ENCODE data around the gene ARHGAP26. TPM values are rescaled to one million over a fixed set of nuclear protein-coding genes. Genes with fewer than 3 reads are reported as not detected.

ARHGAP26 gene
- total RNA-seq, 1 donor from 2014 or later = 34.9 TPM

GRCh38 chr5:143177263-143177983 is 407.2 kb downstream of the ARHGAP26 start:
- DNase-seq (peak; percentile 47), ATAC-seq (peak; percentile 73)
- intact Hi-C loops (cut with micrococcal nuclease) = no loop called here

DNA sequence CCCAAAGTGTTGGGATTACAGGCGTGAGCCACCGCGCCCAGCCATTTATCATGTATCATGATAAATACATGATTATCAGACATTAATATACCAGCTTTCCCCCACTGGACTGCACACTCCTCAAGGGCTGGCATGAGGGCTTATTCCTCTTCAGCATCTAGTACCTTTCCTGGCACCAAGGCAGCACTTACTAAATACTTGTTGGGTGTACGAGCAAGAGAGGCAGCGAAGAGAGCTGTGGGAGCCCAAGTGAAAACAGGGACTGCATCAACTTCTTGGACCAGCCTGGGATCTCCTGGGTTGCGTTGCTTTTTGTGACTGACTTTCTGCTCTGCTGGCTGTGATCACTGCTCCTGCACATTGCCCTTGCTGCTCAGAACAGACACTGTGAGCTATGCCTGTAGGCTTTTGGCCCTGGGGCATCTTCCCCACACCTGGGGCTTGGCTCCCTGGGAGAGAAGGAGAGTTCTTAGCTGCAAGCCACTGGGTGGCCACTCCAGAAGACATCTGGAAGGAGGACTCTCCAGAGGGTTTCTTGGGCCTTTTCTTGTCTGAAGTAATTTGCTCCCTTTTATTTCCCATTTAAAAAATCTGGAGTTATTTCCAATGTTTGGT is 409.1 kb downstream of the ARHGAP26 start:
- no peak for ATAC-seq

DNA sequence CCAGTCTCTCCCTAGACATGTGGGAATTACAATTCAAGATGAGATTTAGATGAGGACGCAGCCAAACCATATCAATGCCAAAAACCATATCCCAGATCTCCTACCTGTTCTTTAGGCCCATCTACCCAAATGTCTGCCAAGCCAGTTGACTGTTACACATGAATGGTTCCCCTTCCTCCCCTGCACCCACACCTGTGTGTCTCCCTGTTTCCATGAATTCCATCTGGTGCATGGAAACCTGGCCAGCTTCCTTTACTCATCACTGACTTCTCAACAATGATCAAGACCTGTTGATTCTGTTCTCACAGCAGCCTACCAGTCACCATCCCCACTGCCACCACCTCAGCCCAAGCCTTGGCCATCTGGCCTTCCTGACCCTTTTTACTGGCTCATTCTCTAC is 410.6 kb downstream of the ARHGAP26 start:
- ATAC-seq (no peak), DNase-seq (no peak)
- intact Hi-C loops (cut with micrococcal nuclease) = no loop called here

More for the DNA sequence above, 409.1 kb downstream of the ARHGAP26 start:
- intact Hi-C loops (cut with micrococcal nuclease) = no loop called here
- no peak for DNase-seq

DNA sequence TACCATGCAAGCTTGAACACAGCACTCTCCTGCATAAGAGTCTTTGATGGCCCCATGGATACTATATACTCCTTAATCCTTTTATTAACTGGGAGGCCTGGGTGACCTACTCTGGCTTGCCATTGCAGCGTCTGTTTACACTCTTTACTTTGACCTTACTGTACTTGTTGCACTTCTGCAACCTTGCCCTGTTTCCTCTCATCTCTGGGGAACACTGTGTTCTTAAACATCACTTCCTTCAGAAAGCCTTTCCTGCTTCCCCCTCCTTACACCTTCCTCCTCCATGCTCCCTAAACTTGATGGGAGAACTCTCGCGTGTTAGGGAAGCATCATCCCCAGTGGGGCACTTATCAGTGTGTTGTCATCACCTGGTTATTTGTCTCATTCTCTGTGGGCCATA is 411.0 kb downstream of the ARHGAP26 start:
- intact Hi-C loops (cut with micrococcal nuclease) = no loop called here
- no peak for ATAC-seq
- no peak for DNase-seq

DNA sequence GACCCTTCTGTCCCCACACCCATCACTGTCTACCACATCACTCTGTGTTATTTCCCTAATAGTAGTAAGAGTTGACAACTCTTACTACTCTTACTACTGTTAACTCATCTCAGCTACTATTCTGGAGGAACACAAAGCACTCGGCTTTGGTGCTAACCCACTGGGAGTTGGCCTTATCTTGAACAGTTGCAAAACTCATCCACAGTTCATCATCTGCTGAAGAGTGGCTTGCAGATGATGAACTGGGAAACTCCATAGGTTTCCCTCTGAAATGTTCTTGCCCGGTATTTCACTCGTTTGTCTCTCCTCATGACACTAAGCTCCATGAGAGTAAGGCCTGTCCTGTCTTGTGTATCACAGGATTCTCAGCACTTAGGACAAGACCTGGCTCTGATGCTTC is 411.9 kb downstream of the ARHGAP26 start:
- intact Hi-C loops (cut with micrococcal nuclease) = no loop called here
- ATAC-seq (peak; percentile 37), DNase-seq (no peak)

- intact Hi-C loops (cut with micrococcal nuclease) = no loop called here
- peak; percentile 80 for ATAC-seq
Observed at GRCh38 chr5:143182901-143183820, 413.0 kb downstream of the ARHGAP26 start.

GRCh38 chr5:143183989-143184388 is 413.8 kb downstream of the ARHGAP26 start:
- ATAC-seq (no peak), DNase-seq (no peak)
- intact Hi-C loops (cut with micrococcal nuclease) = no loop called here

More at GRCh38 chr5:143182901-143183820, 413.0 kb downstream of the ARHGAP26 start:
- DNase-seq = peak; percentile 56

- DNase-seq (no peak), ATAC-seq (no peak)
- intact Hi-C loops (cut with micrococcal nuclease) = no loop called here
Observed at GRCh38 chr5:143186623-143187022, 416.4 kb downstream of the ARHGAP26 start.

DNA sequence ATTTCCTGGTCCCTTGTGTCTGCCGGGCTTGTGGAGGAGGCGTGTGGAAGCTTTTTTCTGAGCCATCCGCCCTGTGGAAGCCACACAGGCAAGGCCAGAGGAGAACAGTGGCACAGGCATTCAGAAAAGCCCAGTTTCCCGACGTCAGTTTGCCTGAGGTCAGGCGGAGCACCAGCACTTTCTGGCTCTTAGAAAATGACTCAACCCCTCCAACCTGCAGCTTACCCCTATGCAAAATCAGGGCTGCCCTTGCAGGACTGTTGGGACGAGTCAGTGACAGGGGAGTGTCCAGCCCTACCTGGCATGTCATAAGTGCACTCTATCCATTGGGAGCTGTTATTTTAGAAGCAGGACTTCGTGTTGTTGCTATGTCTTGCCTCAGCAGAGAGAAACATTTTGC is 417.3 kb downstream of the ARHGAP26 start:
- intact Hi-C loops (cut with micrococcal nuclease) = no loop called here
- ATAC-seq (no peak), DNase-seq (no peak)

DNA sequence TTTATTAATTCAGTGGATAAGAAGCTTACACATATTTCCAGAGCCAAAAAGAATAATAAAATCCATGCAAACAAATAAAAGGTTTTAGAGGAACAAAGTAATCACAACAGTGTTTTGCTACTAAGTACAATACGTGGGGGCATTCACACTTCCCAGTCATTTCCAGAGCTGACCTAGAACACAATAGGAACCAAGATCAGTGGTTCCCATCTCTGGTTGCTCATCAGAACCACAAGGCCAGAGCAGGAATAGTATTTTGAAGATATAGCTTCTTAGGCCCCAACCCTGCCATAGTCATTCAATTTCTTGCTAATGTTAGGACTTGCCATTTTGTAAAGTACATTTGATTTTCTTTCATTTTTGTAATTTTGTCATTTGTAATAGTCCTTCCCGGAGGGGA is 417.9 kb downstream of the ARHGAP26 start:
- intact Hi-C loops (cut with micrococcal nuclease) = no loop called here
- DNase-seq (no peak), ATAC-seq (no peak)

DNA sequence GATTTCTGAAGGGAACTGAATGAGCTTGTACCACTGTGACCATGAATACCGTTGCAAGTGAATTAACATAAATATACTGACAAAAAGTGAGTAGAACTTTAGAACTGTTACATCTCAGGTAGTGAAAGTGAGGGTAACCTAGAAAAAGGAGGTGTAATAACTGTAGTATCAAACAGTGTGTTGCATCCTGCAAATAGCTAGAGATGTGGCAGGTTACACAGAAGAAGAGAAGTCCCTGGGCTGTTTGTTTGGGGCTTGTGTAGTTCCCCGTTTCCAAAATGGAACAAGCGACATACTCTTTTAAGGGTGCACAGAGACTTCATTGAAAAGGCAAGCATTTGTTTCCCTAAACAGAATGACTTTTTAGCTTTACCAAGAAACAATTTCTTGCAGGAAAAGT is 418.5 kb downstream of the ARHGAP26 start:
- intact Hi-C loops (cut with micrococcal nuclease) = no loop called here
- no peak for ATAC-seq

DNA sequence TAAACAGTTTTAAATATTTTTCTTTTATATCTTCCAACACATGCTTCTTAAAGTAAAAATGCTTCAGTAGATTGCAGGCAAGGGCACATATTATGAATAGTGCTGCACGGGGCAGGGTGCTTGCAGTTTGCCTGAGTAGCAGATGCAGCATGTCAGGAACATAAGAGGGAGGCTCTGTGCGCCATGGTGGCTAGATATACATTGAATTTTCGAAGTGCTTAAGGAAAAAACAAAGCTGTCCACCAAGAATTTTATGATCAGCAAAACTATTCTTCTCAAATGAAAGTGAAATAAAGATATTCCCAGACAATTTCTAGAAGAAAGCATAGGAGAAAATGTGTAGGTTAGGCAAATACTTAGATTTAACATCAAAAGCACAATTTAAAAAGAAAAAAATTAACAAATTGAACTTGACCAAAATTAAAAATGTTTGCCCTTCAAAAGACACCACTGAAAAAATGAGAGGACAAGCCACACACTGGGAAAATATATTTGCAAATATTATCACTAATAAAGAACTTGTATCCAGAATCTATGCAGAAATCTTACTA is 420.2 kb downstream of the ARHGAP26 start:
- intact Hi-C loops (cut with micrococcal nuclease) = no loop called here
- ATAC-seq (no peak), DNase-seq (no peak)

More for the DNA sequence above, 418.5 kb downstream of the ARHGAP26 start:
- no peak for DNase-seq

- intact Hi-C loops (cut with micrococcal nuclease) = no loop called here
- ATAC-seq (no peak), DNase-seq (no peak)
Observed at GRCh38 chr5:143191720-143192119, 421.5 kb downstream of the ARHGAP26 start.

DNA sequence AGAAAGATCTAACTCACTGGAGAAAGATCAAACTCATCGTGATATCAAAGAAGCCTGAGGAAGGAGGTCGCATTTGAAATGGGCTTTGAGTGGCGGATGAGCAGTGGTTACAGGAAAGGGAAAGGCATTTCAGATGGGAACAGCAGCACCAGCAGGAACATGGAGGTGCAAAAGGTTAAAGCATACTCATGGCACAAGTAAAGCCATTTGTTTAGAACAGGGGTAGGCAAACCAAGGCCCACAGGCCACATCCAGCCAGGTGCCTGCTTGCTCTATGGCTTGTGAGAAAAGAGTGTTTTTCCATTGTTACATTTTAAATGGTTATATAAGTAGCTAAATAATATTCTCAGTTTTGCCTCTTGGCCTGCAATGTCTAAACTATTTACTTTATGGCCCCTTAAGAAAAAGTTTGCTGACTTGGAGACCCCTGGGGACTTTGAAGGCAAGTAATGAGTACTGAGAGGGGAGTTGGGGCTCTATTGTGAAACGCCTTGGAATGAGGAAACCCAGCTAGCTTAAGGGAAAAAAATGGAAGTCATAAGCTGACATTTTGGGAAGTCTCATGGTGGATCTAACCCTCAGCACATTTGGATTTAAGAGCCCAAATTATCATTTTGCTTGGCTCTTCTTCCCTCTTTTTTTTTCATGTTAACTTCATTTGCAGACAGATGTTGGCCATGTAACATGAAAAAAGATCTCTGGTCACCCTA is 422.2 kb downstream of the ARHGAP26 start:
- ATAC-seq = peak; percentile 47
- intact Hi-C loops (cut with micrococcal nuclease) = no loop called here
- no peak for DNase-seq

DNA sequence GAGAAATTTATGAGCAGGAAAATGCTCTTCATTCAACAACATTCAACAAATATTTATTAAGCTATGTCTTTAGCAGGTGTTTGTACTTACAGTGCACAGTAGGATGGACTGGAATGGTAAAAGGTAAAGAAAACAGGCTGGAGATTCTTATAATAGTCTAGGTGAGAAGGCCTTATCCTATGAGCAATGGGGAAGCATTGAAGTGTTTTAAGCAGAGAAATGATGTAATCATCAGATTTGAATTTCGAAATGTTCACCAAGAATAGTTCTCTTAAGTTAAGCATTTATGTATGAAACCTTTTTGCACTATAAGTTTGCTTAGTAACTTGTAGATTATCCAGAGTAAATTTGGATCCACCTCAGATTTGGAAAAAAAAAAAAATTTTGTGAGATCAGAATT is 424.0 kb downstream of the ARHGAP26 start:
- DNase-seq (no peak), ATAC-seq (no peak)
- intact Hi-C loops (cut with micrococcal nuclease) = no loop called here

DNA sequence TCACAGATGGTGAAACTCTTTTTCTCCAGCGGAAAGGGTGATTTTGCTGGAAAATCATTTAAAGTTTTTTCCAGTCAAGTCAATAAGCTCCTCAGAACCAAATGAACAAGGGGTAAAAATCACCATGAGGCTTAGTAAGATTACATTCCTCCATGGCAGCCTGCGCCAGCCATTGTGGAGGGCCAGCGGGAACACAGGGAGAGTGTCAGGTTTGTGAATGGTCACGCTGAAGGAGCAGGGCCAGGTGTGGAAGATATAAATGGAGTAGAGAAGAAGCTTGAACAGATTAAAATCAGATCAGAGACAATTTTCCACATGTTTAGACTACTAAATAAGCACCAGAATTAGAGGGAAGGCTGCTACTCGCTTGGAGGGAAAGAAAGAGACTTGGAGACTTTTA is 424.5 kb downstream of the ARHGAP26 start:
- intact Hi-C loops (cut with micrococcal nuclease) = no loop called here
- ATAC-seq = no peak
- DNase-seq = no peak

- no peak for DNase-seq
- peak; percentile 63 for ATAC-seq
- intact Hi-C loops (cut with micrococcal nuclease) = no loop called here
Observed at GRCh38 chr5:143195491-143195890, 425.3 kb downstream of the ARHGAP26 start.

- ATAC-seq (no peak), DNase-seq (no peak)
Observed at GRCh38 chr5:143196601-143197259, 426.6 kb downstream of the ARHGAP26 start.

DNA sequence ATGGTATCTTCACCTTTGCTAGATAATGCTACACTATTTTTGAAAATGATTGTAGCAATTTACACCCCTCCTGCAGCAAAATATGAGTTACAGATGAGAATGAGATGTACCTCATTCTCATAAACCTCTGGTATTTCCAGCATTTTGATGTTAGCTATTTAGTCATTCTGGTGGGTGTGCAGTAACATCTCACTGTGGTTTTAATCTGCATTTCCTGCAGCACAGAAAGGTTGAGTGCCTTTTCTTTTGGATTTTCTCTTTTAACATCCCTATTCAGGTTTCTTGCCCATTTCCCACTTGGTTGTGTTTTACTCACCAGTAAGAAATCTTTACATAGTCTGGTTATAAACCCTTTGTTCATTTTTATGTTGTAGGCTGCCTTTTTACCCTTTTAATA is 427.1 kb downstream of the ARHGAP26 start:
- no peak for ATAC-seq
- intact Hi-C loops (cut with micrococcal nuclease) = no loop called here

More at GRCh38 chr5:143196601-143197259, 426.6 kb downstream of the ARHGAP26 start:
- intact Hi-C loops (cut with micrococcal nuclease) = no loop called here

More for the DNA sequence above, 427.1 kb downstream of the ARHGAP26 start:
- DNase-seq = no peak

Measured in left ventricle myocardium superior (tissue), 1 donor.